NCI-H524 (cell line): ENCODE results near the gene CNTFR.

Experiments
- DNase-seq, 2 experiments: peaks; one replicate each; lab custom pipeline; 2025; lab: John Stamatoyannopoulos, UW

Gene CNTFR

DNA sequence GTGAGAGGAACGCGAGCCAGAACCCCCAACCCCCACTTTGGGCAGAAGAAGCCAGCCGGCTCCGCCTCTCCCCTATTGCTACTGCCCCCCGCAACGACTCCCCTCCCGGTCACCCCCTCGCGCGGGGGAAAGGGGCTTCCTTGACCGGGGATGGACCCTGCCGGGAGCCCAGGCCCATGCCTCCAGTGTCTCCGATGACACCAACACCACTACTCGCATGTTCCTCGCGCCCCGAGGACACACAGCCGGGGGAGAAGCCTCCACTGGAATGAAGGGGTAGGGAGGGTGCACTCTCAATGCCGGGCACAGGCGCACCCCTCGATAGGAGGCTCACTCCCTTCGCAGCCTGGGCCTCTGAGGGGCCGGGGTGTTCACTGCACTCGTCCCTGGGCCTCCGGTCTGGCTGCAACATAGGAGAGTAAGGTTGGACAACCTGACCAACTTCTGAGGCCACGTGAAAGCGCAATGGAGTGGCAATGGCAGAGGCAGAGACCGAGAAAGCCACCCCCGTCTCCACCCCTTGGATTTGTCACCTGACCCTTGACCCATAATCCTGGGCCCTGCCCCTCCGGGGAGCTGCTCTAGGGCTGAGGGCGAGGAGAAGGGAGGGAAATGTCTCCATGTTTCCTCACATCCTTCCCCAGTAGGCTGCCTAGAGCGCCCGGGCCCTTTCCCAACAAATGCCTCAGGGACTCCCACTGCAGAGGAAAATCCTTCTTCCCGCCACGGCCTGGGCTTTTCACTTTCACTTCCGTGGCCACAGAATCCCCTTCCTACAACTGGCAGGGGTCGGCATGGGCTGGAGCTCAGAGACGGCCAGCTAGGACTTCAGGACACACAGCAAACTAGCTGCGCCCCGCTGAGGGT is 1.1 kb upstream of the CNTFR start:
- DNase-seq, result peak in 1 of 2 experiments; percentile 14

DNA sequence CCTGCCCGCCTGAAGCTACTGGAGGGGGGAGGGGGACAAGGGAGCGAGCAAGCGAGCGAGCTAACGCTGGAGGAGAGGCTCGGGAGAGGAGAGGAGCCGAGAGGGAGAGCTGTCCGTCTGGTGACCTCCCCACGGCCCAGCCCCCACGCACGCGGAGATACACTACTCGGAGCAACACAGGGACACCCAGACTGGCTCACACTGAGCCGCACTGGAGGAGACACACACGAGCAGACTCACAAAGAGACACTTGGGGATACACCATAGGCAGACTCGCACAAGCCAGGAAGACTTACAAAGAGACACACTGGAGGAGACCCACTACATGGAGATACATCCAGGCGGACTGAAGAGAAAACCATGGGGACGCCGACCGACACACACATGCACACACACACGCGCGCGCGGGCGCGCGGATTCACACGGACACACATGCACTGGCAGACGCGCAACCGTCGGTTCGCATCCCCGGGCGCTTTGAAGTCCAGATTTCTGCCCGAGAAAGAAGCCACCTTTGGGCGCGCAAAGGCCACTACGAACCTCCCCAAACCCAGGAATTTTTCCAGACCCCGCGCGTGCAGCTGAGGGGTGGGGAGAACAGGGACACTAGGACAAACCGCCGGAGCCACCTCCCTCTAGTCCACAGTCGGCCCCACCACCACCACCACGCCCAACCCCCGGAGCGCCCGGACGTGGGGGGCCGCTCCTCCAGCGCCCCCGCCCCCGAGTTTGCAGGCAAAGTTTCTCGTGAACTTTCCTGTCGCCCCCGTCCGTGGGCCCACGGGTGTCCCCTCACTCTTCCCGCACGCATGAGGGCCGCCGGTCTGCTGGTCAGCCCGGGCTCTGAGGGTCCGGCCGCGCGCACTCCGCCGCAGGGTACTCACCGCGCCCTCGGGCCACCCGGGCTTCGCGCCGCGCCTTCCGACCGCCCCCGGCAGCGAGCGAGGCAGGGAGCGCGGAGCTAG is 571 bp downstream of the CNTFR start:
- peak in 1 of 2 experiments; percentile 39 for DNase-seq

DNA sequence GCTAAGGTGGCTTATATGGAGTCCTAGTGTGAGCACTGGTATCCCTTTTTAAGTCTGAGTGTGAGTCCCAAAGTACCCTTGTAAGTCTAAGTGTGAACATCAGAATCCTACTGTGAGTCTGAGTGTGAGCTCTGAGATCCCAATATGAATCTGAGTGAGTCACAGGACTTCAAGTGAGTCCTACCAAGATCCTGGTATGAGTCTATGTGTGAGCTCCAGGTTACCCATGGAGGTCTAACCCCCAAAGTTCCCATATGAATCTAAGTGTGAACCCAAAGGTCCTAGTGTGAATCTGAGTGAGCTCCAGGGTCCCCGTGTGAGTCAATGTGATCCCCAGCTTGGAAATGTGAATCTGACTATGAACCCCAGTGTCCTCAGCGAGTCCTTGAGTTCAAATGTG is 2.3 kb downstream of the CNTFR start:
- DNase-seq, result no peak

DNA sequence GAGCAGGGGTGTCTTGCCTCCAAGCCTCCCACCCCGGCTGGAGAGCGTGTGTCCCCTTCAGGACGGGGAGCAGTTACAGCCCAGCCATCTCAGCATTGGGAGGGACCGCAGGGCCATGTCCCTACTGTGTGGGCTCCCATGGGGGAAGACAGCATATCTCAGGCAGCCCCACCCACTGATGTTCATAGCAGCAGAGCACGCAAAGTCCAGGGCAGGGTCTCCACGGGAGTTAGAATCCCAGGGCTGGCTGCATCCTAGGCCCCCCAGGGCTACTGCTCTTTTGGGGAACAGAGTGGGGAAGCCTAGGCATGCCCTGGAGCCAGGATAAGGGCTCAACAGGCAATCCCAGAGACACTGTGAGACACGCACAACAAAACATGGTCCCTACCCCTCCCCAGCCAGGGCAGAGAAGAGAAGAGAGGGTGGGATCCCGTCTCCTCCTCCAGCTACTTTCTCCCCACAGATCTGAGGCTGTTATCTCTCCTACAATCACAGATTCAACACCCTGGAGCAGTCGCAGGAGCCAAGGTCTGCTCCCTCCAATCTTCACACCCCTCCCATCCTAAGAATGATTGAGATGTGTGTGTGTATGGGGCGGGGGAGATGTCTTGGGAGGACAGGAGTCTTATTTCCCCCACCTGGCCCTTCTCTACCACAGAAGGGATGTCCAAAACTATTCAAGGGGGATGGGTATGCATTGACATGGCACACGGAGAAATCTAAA is 3.4 kb downstream of the CNTFR start:
- DNase-seq, result no peak

DNA sequence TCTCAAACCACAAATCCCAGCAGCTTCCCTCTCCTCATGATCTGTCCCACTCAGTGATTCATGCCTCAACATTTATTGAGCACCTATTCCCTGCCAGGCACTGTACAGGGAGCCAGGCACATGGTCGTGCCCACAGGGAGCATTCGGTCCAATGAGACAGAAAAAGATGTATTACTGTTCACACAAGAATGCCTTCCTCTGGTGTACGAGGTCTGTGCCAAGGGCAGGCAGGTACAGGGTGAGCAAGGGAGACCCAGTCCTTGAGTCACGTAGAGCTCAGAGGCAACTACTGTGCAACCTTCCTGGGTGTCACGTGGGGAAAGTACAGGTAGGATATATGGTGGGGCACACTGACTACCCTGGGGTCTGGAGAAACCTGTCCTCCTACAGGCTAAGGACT is 4.6 kb downstream of the CNTFR start:
- DNase-seq, result no peak

DNA sequence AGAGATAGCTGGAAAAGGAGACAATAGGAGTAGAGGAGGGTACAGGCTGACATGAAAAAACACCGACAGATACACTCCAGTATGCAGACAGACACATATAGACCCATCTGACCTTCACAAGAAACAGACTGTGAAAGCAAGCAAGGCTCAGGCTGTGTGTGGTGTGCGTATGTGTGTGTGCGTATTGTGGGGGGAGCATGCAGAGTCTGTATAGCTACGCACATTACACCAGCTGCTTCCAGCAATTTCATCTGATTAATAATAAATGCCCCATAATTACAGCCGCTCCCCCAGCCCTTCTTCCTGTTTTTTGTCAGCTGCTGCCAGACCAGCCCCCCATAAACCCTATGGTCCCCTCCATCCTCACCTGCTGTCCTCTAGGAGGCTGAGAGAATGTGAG is 6.7 kb downstream of the CNTFR start:
- DNase-seq, result no peak

DNA sequence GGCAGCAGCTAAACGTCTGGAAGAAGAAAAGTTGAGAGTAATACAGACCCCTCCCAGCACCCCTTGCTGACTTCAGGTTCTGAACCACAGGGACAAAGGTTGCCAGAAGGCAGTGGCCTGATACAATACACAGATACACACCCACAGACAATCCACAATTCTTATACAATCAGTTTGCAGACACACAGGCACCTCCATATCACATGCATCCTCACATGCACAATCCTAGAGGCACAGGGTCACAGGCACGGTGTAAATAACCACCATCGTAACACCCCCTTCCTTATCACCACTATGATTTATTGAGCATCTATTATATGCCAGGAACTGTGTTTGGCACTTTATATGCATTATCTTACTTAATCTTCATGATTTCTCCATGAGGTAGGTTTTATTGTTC is 8.2 kb downstream of the CNTFR start:
- no peak for DNase-seq

DNA sequence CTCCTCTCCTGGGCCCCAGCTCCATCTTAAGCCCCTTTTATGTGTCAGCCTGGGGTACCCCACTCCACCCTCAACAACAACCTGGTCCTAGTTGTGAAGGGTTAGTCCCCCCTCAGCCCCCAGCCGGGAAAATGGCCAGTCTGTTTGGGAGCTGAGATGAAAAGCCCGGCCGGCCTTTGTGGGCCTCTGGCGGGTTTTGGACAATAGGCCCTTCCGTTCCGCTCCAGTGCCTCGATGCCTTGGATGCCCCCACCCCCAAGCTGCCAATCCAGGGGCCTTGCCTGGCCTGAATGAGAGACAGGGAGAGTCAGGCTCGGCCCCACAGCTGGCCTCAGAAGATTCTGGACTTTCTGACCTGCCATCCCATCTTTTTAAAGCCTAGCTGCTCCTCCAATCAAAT is 9.2 kb downstream of the CNTFR start:
- no peak for DNase-seq

DNA sequence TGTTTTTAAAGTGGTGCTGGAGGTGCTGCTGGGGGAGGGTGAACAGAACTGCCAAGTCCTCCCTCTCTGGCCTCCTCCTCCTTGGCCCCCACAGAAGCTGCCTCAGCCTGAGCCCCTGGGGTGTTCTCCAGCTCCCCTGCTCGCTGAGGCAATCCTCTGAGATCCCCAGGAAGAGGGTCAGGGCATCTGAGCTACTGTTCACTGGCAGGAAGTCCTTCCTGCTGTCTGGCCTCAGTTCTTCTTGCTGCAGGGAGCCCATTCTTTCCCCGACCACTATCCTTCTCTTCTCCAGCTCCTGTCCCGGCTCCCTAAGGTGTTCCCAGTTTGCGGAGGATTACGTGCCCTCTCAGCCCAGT is 9.7 kb downstream of the CNTFR start:
- no peak for DNase-seq

DNA sequence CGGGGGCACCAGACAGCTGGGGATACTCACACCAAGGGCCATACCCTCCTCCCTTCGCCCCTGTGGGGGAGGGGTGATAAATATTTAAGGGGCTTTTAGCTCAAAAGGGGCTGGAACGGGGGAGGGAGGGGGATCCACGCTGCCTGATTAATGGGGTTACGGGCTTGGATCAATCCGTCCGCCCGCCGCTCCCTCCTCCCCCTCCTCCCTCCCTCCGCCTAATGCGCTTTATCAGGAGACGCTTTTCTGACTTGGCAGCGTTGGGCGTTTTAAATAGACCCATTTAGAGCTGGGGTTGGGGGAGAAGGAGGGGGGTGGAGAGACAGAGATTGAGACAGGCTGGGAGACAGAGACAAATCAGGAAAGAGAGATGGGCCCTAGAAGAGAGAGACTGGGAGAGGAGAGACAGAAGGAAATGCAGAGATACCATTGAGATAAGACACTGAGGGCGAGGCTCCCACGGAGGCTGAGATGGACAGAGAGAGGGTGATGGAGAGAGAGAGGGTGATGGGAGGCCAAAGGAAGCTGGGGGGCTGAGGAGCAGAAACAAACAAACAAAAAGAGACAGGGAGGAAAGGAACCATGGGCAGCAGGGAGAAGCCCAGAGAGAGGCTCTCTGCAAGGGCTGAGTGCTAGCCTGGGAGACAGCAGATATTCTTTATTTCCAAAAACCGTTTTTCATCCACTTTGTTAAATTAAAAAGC is 10.3 kb downstream of the CNTFR start:
- no peak for DNase-seq

DNA sequence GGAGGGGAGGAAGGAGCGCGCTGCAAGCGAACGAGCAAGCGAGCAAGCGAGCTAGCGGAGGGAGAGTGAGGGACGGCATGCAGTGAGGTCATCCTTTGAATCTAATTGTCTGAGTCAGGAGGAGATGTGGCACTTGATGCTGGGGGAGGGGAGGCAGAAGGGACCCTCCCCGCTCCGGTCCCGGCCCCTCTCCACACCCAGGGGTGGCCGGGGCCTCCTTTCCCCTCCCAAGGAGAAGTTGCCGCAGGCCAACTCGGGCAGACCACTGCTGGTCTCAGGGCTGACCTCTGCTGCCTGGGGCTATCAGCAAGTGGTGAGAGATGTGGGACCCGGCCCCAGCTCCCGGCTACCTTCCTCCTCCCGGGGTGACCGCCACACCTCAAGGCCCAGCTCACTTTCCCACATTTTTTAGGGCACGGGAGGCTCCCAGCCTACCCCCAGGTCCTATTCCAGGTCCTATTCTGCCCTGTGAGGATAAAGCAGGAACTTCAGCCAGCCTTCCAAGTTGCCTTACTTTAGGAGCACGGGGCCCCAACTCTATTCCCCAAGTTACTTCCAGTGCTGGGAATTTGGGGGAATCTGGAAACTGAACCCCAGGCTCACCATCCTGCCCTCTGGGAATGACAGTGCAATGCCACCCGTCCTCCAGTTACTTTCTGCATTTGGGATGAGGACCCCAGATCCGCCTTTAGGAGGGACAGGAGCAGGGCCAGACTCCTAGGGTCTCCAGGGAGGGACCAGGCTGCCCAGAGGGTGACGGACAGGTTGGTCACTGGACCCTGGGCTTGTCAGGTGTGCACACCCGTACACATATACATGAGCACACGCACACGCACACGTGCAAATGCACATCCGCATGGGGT is 11.1 kb downstream of the CNTFR start:
- peak in 1 of 2 experiments; percentile 23 for DNase-seq

DNA sequence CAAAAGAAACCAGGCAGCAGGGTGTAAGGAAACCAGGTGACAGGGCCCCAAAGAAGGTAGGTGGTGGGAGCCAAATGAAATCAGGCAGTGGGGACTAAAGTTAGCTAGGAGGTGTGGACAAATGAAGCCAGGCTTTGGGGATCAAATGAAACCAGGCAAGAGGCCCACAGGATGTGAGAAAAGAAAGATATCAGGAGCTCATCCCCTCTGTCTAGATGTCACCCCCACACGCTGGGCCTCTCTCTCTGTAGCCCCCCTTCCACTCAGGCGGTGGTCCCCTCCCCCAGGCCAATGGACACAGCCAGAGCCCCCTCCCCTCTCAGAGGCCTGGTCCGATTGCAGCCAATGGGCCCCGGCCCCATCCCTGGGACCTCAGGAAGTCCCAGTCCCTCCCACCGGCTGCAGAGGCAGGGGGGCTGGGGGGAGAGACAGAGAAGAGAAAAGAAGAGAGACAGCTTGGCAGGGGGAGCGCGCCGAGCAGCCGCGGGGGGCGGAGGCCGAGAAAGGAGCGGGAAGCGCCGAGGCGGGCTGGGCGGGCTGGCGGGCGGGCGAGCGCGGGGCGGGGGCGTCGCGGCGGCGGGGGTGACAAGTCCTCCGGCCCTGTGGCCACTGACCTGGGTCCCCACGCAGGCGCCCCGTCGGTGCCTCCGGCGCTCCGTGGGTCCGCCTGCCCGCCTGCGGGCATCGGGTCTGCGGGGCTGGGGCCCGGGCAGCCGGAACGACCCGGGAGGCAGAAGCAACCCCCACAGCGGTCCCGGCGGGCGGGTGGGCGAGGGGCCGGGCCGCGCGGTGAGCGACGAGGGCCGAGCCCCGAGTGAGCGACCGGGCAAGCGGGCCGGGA is 11.9 kb downstream of the CNTFR start:
- DNase-seq, result peak; percentile 54 to 55

DNA sequence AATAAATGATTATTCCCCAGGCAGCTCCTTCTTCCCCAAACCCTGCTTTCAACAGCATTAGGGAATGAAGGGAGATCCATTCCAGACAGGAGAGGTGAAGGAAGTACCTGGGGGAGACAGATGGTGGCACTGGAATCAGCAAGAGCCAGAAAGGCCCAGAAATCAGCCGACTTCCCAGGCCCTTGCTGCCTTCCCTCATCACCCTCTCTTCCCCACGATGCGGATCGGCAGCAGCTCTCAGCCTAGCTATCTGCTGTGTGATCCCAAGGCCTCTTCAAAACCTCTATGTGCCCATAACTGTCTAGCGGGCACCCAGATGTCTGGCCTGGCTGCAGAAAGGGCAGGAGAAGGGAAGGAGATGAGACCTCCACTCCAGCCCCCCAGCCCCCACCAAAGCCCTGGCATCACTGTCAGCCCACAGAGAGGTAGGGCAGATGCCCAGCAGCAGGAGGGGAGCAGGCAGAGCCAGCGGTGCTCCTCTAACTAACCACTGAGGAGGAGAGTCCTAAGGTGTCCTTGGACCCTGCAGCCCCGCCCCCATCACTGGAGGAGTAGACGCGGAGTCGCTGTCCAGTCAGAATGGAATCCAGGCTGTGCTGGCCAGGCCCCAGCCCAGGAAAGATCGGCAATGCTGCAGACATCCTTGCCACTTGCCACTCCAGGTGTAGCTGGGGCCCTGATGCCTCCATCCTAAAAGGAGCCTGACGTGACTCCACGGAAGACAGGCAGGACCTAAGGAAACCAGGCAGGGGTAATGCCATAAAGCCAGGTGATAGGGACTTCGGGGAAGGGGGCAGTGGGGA is 12.7 kb downstream of the CNTFR start:
- DNase-seq, result peak in 1 of 2 experiments; percentile 49

DNA sequence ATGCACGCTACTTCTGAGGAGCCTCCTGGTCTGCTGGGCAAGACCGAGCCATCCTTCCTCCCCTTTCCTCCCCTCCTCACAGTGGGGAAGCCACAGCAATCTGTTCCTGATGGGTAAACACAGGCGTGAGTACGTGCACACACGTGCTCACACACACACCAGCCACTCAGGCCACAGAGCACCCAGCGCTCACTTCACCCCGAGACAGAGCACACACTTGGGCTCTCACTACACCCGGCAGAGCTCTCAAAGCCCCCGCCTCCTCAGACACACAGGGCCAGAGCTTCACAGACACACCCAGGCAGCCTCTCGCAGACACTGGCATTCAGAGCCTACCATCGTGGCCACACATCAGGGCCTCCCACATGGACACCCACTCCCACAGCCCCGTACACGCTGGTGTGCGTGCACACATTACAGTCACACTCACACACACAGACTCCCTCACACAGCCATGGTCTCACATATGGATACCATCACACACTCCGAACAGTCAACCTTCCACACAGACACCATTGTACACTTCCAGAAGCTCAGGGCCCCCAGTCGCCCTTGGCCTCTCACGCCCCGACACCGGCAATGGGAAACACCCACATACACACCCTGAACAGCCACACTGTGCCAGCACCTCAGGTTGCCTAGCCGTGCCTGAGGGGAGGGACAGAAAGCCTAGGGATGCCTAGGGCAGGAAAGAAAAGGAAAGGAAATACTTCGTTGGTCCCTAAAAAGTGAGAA is 13.5 kb downstream of the CNTFR start:
- peak in 1 of 2 experiments; percentile 32 for DNase-seq

DNA sequence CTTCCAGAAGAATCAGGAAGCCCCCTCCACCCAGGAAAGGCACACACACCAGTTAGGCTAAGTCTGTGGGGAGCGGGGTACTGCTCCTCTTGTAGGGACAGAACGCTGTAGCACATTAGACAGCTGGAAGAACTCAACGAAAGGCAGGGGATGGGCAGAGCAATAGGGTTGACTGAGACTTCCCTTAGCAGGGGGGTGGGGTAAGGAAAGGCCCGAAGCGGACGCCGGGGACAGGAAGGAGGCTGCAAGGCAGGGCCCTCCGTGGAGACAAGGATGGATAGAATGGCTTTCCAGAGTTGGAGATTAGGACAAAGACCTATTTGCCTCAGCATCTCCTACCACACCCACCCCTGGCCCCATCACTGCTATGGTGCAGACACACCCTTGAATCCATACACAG is 14.3 kb downstream of the CNTFR start:
- no peak for DNase-seq

DNA sequence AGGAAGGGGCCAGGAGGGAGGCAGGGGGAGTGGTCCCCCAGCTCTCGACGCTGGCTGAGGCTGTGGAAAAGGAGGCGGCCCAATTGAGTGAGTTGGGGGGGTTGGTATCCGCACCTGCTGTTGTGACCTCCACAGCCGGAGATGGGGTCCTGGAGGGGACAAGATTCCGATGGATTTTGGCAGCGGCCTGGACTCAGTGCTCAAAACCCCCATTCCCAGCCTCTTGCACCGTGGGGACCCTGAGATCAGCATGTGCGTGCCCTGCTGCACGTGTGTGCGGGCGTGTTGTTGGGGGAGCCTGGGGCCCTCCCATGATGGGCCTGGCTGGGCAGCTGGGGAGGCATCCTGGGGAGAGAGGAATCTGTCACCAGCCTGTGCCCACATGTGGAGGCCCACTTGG is 15.0 kb downstream of the CNTFR start:
- no peak for DNase-seq

DNA sequence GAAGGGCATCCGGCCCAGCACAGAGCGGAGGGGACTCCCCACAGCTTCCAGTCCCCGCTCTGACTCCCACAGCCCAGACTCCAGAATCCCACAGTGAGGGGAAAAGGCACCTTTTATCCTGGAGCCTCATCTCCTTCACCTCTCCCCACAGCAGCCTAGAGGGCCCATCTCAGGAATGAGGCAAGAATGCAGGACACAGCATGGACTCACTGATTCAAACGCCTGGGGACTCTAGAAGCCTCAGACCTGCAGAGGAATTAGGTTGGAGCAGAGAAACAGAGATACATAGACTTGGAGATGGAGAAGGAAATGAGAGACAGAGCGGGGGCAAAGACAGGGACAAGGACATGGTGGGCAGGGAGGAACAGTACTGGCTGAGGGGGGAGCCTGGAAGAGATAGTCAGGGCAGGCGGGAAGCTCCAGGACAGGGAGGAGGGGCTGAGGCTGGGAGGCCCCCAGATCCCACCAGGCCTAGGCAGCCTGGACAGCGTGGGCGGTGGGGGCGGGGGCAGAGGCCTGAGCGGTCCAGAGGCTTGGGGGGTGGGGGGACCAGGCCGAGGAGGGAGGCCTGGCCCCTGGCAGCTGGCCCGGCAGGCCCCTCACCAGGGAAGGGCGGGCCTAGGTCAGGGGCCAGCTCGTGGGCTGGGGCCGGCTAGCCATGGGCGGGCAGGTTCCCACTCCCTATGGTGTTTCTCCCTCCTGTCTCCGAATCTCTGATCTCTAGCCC is 15.8 kb downstream of the CNTFR start:
- DNase-seq, result no peak

DNA sequence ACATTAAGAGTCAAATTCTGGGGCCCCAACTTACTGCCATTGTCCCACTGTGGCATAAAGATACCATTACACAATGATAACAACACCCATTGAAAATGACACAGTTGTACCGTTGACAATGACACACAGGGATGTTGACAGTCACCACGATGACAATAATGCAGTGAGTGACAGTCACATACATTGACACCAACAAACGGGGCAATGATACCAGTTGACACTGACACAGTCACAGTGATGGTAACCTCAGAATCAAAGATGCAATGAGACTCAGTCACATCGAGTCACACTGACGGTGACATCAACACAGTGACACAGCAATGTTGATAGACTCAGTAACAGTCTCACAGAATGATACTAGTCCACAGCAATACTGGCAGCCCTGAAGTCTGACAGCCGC is 16.9 kb downstream of the CNTFR start:
- no peak for DNase-seq
